ENCODE data around the gene ABHD15.
A peak's percentile ranks its signal among the peaks of the same experiment; 100 is the strongest.

Gene ABHD15

GRCh38 chr17:29566473-29567303 lies at the start of gene ABHD15:
Gene ABHD15 (minus strand): TSS chr17:29567037. CDS start chr17:29566966, 71 bp downstream.
- peak in 31 of 58 donors; percentile 32 to 74 (median 56) for DNase-seq

- peak in 54 of 58 donors; percentile 36 to 94 (median 84) for DNase-seq
Observed at GRCh38 chr17:29615492-29616299, 48.9 kb upstream of the ABHD15 start.

GRCh38 chr17:29615048-29615385 lies 48.2 kb upstream of the ABHD15 start:
- peak in 28 of 58 donors; percentile 37 to 79 (median 59) for DNase-seq

- peak in 15 of 58 donors; percentile 22 to 63 (median 52) for DNase-seq
Observed at GRCh38 chr17:29614349-29615047, 47.7 kb upstream of the ABHD15 start.

- peak in 3 of 58 donors; percentile 52 to 62 (median 60) for DNase-seq
Observed at GRCh38 chr17:29613856-29614255, 47.0 kb upstream of the ABHD15 start.

- DNase-seq = peak in 57 of 58 donors; percentile 52 to 95 (median 88)
Observed at GRCh38 chr17:29613352-29613837, 46.6 kb upstream of the ABHD15 start.

- DNase-seq = no peak
Observed at GRCh38 chr17:29612404-29613280, 45.8 kb upstream of the ABHD15 start.

GRCh38 chr17:29612094-29612403 lies 45.2 kb upstream of the ABHD15 start:
- no peak for DNase-seq

GRCh38 chr17:29611351-29612093 lies 44.7 kb upstream of the ABHD15 start:
- no peak for DNase-seq

- DNase-seq = no peak
Observed at GRCh38 chr17:29610395-29610794, 43.6 kb upstream of the ABHD15 start.

GRCh38 chr17:29608986-29609385 lies 42.1 kb upstream of the ABHD15 start:
- no peak for DNase-seq

GRCh38 chr17:29607557-29608195 lies 40.8 kb upstream of the ABHD15 start:
- no peak for DNase-seq

GRCh38 chr17:29603109-29603674 lies 36.4 kb upstream of the ABHD15 start:
- no peak for DNase-seq

GRCh38 chr17:29597361-29598172 lies 30.7 kb upstream of the ABHD15 start:
- DNase-seq = no peak

GRCh38 chr17:29596811-29597210 lies 30.0 kb upstream of the ABHD15 start:
- no peak for DNase-seq

GRCh38 chr17:29595943-29596774 lies 29.3 kb upstream of the ABHD15 start:
- no peak for DNase-seq

Measured in anterior cingulate cortex (tissue), 58 donors.